ENCODE data around the gene KRT16. TPM values are rescaled to one million over a fixed set of nuclear protein-coding genes. Genes with fewer than 3 reads are reported as not detected.

The KRT16 gene
- total and polyA plus RNA-seq, 2 donors from 2014 or later, result 3.1 TPM; not detected in 1

- no peak overlapping the region for H3K4me3 ChIP-seq (ENCODE audit: low read length in 3 of 3)
- intact Hi-C loops (cut with DNase I), result no loop called here
- no peak overlapping the region for H3K27ac ChIP-seq (ENCODE audit: low read depth in 2 of 2, low read length in 2 of 2)
- no peak for DNase-seq
- no peaks in the 10 kb centered on the region for H3K9me3 ChIP-seq (ENCODE audit: control insufficient read depth in 2 of 3, insufficient read depth in 1 of 3, low read length in 3 of 3)
- FAIRE-seq, result no peak
- H3K36me3 ChIP-seq (ENCODE audit: control insufficient read depth in 2 of 3, insufficient read depth in 3 of 3, low read length in 3 of 3), result no peaks in the 10 kb centered on the region
- H3K4me1 ChIP-seq (ENCODE audit: control insufficient read depth in 2 of 3, insufficient read depth in 2 of 3, low read depth in 1 of 3, low read length in 3 of 3), result no peaks in the 10 kb centered on the region
- H3K27me3 ChIP-seq (ENCODE audit: control insufficient read depth, insufficient read depth, low read length), result no peaks in the 10 kb centered on the region
- H3K9ac ChIP-seq (ENCODE audit: low read length in 3 of 3), result no peak overlapping the region
- TF ChIP-seq CTCF (IDR thresholded peaks at IDR 0.05; ENCODE audit: borderline replicate concordance, extremely low read depth, insufficient read depth), result no peak
Observed at GRCh38 chr17:41593306-41593981, 19.1 kb downstream of the KRT16 start.

- H3K36me3 ChIP-seq (ENCODE audit: control insufficient read depth in 2 of 3, insufficient read depth in 3 of 3, low read length in 3 of 3), result no peaks in the 10 kb centered on the region
- intact Hi-C loops (cut with DNase I), result no loop called here
- no peaks in the 10 kb centered on the region for H3K27me3 ChIP-seq (ENCODE audit: control insufficient read depth, insufficient read depth, low read length)
- no peak overlapping the region for H3K4me3 ChIP-seq (ENCODE audit: low read length in 3 of 3)
- FAIRE-seq (no peak), DNase-seq (peak in 1 of 5 donors; percentile 22)
- no peaks in the 10 kb centered on the region for H3K4me1 ChIP-seq (ENCODE audit: control insufficient read depth in 2 of 3, insufficient read depth in 2 of 3, low read depth in 1 of 3, low read length in 3 of 3)
- H3K27ac ChIP-seq (ENCODE audit: low read depth in 2 of 2, low read length in 2 of 2), result no peak overlapping the region
- TF ChIP-seq CTCF (IDR thresholded peaks at IDR 0.05; ENCODE audit: borderline replicate concordance, extremely low read depth, insufficient read depth), result no peak
- no peaks in the 10 kb centered on the region for H3K9me3 ChIP-seq (ENCODE audit: control insufficient read depth in 2 of 3, insufficient read depth in 1 of 3, low read length in 3 of 3)
- no peak overlapping the region for H3K9ac ChIP-seq (ENCODE audit: low read length in 3 of 3)
Observed at GRCh38 chr17:41592601-41593305, 19.8 kb downstream of the KRT16 start.

- Histone ChIP-seq H3K36me3 (ENCODE audit: control insufficient read depth in 2 of 3, insufficient read depth in 3 of 3, low read length in 3 of 3) (no peaks in the 10 kb centered on the region), H3K4me3 (ENCODE audit: low read length in 3 of 3) (no peak overlapping the region), H3K9ac (ENCODE audit: low read length in 3 of 3) (no peak overlapping the region), H3K4me1 (ENCODE audit: control insufficient read depth in 2 of 3, insufficient read depth in 2 of 3, low read depth in 1 of 3, low read length in 3 of 3) (no peaks in the 10 kb centered on the region), H3K9me3 (ENCODE audit: control insufficient read depth in 2 of 3, insufficient read depth in 1 of 3, low read length in 3 of 3) (no peaks in the 10 kb centered on the region), H3K27ac (ENCODE audit: low read depth in 2 of 2, low read length in 2 of 2) (no peak overlapping the region), H3K27me3 (ENCODE audit: control insufficient read depth, insufficient read depth, low read length) (no peaks in the 10 kb centered on the region)
- no peak for TF ChIP-seq CTCF (IDR thresholded peaks at IDR 0.05; ENCODE audit: borderline replicate concordance, extremely low read depth, insufficient read depth)
- FAIRE-seq (no peak), DNase-seq (no peak)
- intact Hi-C loops (cut with DNase I), result no loop called here
Observed at GRCh38 chr17:41589301-41589700, 23.3 kb downstream of the KRT16 start.

All from kidney (tissue), 14 donors.